Breast epithelium (tissue), 3 donors: ENCODE measurements around the gene RFX1.

Experiments used
- POLR2A ChIP-seq: fragments of 450-650 bp; IDR thresholded peaks from one replicate; pipeline ENCODE4 v1.6.1; 2016; ENCODE audit warnings: antibody characterized with exemption, mild to moderate bottlenecking, moderate library complexity
- POLR2AphosphoS5 ChIP-seq, 3 donors: sonication (generic); formaldehyde crosslinking; IDR thresholded peaks; one replicate each; pipeline ENCODE4 v1.6.1; 2017; ENCODE audit warnings: antibody characterized with exemption in 3 of 3

DNA sequence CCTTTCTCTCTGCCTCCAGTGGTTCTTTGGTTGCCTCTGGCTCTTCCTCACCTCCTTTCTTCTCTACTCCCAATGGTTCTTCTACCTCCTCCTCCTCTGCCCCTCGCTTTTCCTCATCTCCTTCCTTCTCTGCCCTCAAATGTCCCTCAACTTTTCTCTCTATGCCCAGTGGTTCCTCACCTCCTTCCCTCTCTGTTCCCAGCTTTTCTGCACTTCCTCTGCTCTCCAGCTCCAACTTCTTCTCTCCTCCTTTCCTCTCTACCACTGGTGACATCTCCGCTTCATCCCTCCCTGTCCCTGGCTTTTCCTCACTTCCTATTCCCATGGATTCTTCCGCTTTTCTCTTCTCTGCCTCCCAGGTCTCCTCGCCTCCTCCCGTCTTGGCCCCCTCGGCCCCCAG, 48.0 kb upstream of the RFX1 start:
- TF ChIP-seq POLR2A (no peak), POLR2AphosphoS5 (IDR thresholded peaks at IDR 0.05) (no peak)
